NCI-H226 (cell line): ENCODE results near the gene LDAH.

Experiments
- DNase-seq: peaks from one replicate; pipeline ENCODE4 v3.0.0-alpha.2; 2015

Gene LDAH

GRCh38 chr2:20678780-20679179 lies 144.1 kb downstream of the LDAH start:
- no peak for DNase-seq

- no peak for DNase-seq
Measured at GRCh38 chr2:20678086-20678395, 144.9 kb downstream of the LDAH start.

GRCh38 chr2:20677301-20678085 lies 145.4 kb downstream of the LDAH start:
- no peak for DNase-seq

GRCh38 chr2:20676353-20677215 lies 146.3 kb downstream of the LDAH start:
- DNase-seq: no peak

- peak; percentile 46 for DNase-seq
Measured at GRCh38 chr2:20675701-20676352, 147.1 kb downstream of the LDAH start.

- DNase-seq: peak; percentile 87
Measured at GRCh38 chr2:20674974-20675679, 147.8 kb downstream of the LDAH start.

GRCh38 chr2:20674309-20674965 lies 148.5 kb downstream of the LDAH start:
- DNase-seq: no peak

GRCh38 chr2:20673686-20674308 lies 149.1 kb downstream of the LDAH start:
- no peak for DNase-seq

GRCh38 chr2:20672201-20672951 lies 150.5 kb downstream of the LDAH start:
- DNase-seq: no peak

- no peak for DNase-seq
Measured at GRCh38 chr2:20671736-20672080, 151.2 kb downstream of the LDAH start.

- no peak for DNase-seq
Measured at GRCh38 chr2:20671036-20671735, 151.7 kb downstream of the LDAH start.

- DNase-seq: no peak
Measured at GRCh38 chr2:20670315-20671035, 152.4 kb downstream of the LDAH start.

GRCh38 chr2:20669562-20670314 lies 153.2 kb downstream of the LDAH start:
- no peak for DNase-seq

GRCh38 chr2:20668871-20669475 lies 153.9 kb downstream of the LDAH start:
- DNase-seq: no peak

- DNase-seq: no peak
Measured at GRCh38 chr2:20668451-20668850, 154.4 kb downstream of the LDAH start.

- no peak for DNase-seq
Measured at GRCh38 chr2:20667531-20668401, 155.1 kb downstream of the LDAH start.

- DNase-seq: no peak
Measured at GRCh38 chr2:20667151-20667530, 155.8 kb downstream of the LDAH start.
